ENCODE results near the gene OLFM1.

The OLFM1 gene

GRCh38 chr9:135090081-135090480 lies 2.6 kb downstream of the OLFM1 start:
- H3K27ac ChIP-seq (ENCODE audit: low read length), result no peak overlapping the region
- H3K27me3 ChIP-seq (ENCODE audit: insufficient read depth, low read length, poor library complexity), result no peaks in the 10 kb centered on the region
- H3K79me2 ChIP-seq (ENCODE audit: insufficient read depth, low read length), result no peaks in the 10 kb centered on the region
- no peak overlapping the region for H3K9ac ChIP-seq (ENCODE audit: low read depth, low read length)
- H2AFZ ChIP-seq (ENCODE audit: low read depth, low read length), result no peak overlapping the region
- H3K9me3 ChIP-seq (ENCODE audit: insufficient read depth, low read length, severe bottlenecking), result no peaks in the 10 kb centered on the region
- no peak overlapping the region for H3K4me2 ChIP-seq (ENCODE audit: insufficient read depth, low read length)
- H3K4me1 ChIP-seq (ENCODE audit: insufficient read depth, low read length), result no peaks in the 10 kb centered on the region
- no peak for DNase-seq
- peaks cover 8% of the 10 kb centered on the region; the same call in 1 of the 2 replicates for H4K20me1 ChIP-seq (ENCODE audit: insufficient read depth, low read length)
- no peak overlapping the region for H3K4me3 ChIP-seq (ENCODE audit: low read depth in 1 of 2, low read length in 2 of 2)
- ATAC-seq (ENCODE audit: insufficient read depth, low read depth), result no peak
- TF ChIP-seq EZH2 (IDR thresholded peaks at IDR 0.05; ENCODE audit: borderline replicate concordance, low read depth, low read length, severe bottlenecking), result no peak
- no peak for TF ChIP-seq CTCF (IDR thresholded peaks at IDR 0.05; ENCODE audit: borderline replicate concordance, extremely low read depth, low read length, poor library complexity, severe bottlenecking)
- H3K36me3 ChIP-seq (ENCODE audit: insufficient read depth, low read length), result no peaks in the 10 kb centered on the region

- H3K4me1 ChIP-seq (ENCODE audit: insufficient read depth, low read length), result no peaks in the 10 kb centered on the region
- H3K27me3 ChIP-seq (ENCODE audit: insufficient read depth, low read length, poor library complexity), result no peaks in the 10 kb centered on the region
- peaks cover 8% of the 10 kb centered on the region; the same call in 1 of the 2 replicates for H4K20me1 ChIP-seq (ENCODE audit: insufficient read depth, low read length)
- no peaks in the 10 kb centered on the region for H3K36me3 ChIP-seq (ENCODE audit: insufficient read depth, low read length)
- peak; percentile 10 for DNase-seq
- H3K4me2 ChIP-seq (ENCODE audit: insufficient read depth, low read length), result no peak overlapping the region
- no peak overlapping the region for H2AFZ ChIP-seq (ENCODE audit: low read depth, low read length)
- no peak for ATAC-seq (ENCODE audit: insufficient read depth, low read depth)
- H3K79me2 ChIP-seq (ENCODE audit: insufficient read depth, low read length), result no peaks in the 10 kb centered on the region
- H3K27ac ChIP-seq (ENCODE audit: low read length), result no peak overlapping the region
- no peak overlapping the region for H3K4me3 ChIP-seq (ENCODE audit: low read depth in 1 of 2, low read length in 2 of 2)
- no peak for TF ChIP-seq EZH2 (IDR thresholded peaks at IDR 0.05; ENCODE audit: borderline replicate concordance, low read depth, low read length, severe bottlenecking)
- TF ChIP-seq CTCF (IDR thresholded peaks at IDR 0.05; ENCODE audit: borderline replicate concordance, extremely low read depth, low read length, poor library complexity, severe bottlenecking), result no peak
- H3K9me3 ChIP-seq (ENCODE audit: insufficient read depth, low read length, severe bottlenecking), result no peaks in the 10 kb centered on the region
- H3K9ac ChIP-seq (ENCODE audit: low read depth, low read length), result no peak overlapping the region
Measured at GRCh38 chr9:135090547-135090946, 3.1 kb downstream of the OLFM1 start.

- no peak overlapping the region for H3K9ac ChIP-seq (ENCODE audit: low read depth, low read length)
- peaks cover 8% of the 10 kb centered on the region; the same call in 1 of the 2 replicates for H4K20me1 ChIP-seq (ENCODE audit: insufficient read depth, low read length)
- no peak for TF ChIP-seq EZH2 (IDR thresholded peaks at IDR 0.05; ENCODE audit: borderline replicate concordance, low read depth, low read length, severe bottlenecking)
- TF ChIP-seq CTCF (IDR thresholded peaks at IDR 0.05; ENCODE audit: borderline replicate concordance, extremely low read depth, low read length, poor library complexity, severe bottlenecking), result no peak
- ATAC-seq (ENCODE audit: insufficient read depth, low read depth) (no peak), DNase-seq (no peak)
- H2AFZ ChIP-seq (ENCODE audit: low read depth, low read length), result no peak overlapping the region
- H3K4me2 ChIP-seq (ENCODE audit: insufficient read depth, low read length), result no peak overlapping the region
- H3K36me3 ChIP-seq (ENCODE audit: insufficient read depth, low read length), result no peaks in the 10 kb centered on the region
- no peak overlapping the region for H3K4me3 ChIP-seq (ENCODE audit: low read depth in 1 of 2, low read length in 2 of 2)
- H3K9me3 ChIP-seq (ENCODE audit: insufficient read depth, low read length, severe bottlenecking), result no peaks in the 10 kb centered on the region
- H3K27ac ChIP-seq (ENCODE audit: low read length), result no peak overlapping the region
- H3K79me2 ChIP-seq (ENCODE audit: insufficient read depth, low read length), result no peaks in the 10 kb centered on the region
- H3K4me1 ChIP-seq (ENCODE audit: insufficient read depth, low read length), result no peaks in the 10 kb centered on the region
- no peaks in the 10 kb centered on the region for H3K27me3 ChIP-seq (ENCODE audit: insufficient read depth, low read length, poor library complexity)
Measured at GRCh38 chr9:135091545-135091944, 4.1 kb downstream of the OLFM1 start.

- Histone ChIP-seq H3K36me3 (ENCODE audit: insufficient read depth, low read length) (no peaks in the 10 kb centered on the region), H2AFZ (ENCODE audit: low read depth, low read length) (no peak overlapping the region), H3K4me2 (ENCODE audit: insufficient read depth, low read length) (no peak overlapping the region), H3K79me2 (ENCODE audit: insufficient read depth, low read length) (no peaks in the 10 kb centered on the region), H4K20me1 (ENCODE audit: insufficient read depth, low read length) (peaks cover 8% of the 10 kb centered on the region; the same call in 1 of the 2 replicates), H3K4me1 (ENCODE audit: insufficient read depth, low read length) (no peaks in the 10 kb centered on the region), H3K4me3 (ENCODE audit: low read depth in 1 of 2, low read length in 2 of 2) (no peak overlapping the region), H3K27ac (ENCODE audit: low read length) (no peak overlapping the region), H3K9ac (ENCODE audit: low read depth, low read length) (no peak overlapping the region), H3K9me3 (ENCODE audit: insufficient read depth, low read length, severe bottlenecking) (no peaks in the 10 kb centered on the region), H3K27me3 (ENCODE audit: insufficient read depth, low read length, poor library complexity) (no peaks in the 10 kb centered on the region)
- ATAC-seq (ENCODE audit: insufficient read depth, low read depth) (no peak), DNase-seq (no peak)
- TF ChIP-seq CTCF (IDR thresholded peaks at IDR 0.05; ENCODE audit: borderline replicate concordance, extremely low read depth, low read length, poor library complexity, severe bottlenecking), result no peak
Measured at GRCh38 chr9:135093111-135093510, 5.6 kb downstream of the OLFM1 start.

Measured in DND-41 (cell line).